ENCODE data around the gene BTBD9. TPM values are rescaled to one million over a fixed set of nuclear protein-coding genes. Genes with fewer than 3 reads are reported as not detected.

The BTBD9 gene
- total and polyA plus RNA-seq, 2 donors (not counting 1 experiment from before 2014, with no cell fraction given) = 4.1 to 48.9 TPM

- Histone ChIP-seq H3K27me3 (replicated peaks in 1 of 4; ENCODE audit: control extremely low read depth in 1 of 4, control insufficient read depth in 3 of 4, insufficient read depth in 4 of 4, low read length in 3 of 4) (no peaks in the 10 kb centered on the region), H4K20me1 (ENCODE audit: control insufficient read depth, insufficient read depth, low read length, poor library complexity, severe bottlenecking) (no peaks in the 10 kb centered on the region), H3K4me1 (ENCODE audit: control insufficient read depth in 2 of 2, insufficient read depth in 2 of 2, low read length in 2 of 2) (no peaks in the 10 kb centered on the region), H3K4me2 (replicated peaks; ENCODE audit: low read depth, low read length, poor library complexity, severe bottlenecking) (no peak overlapping the region), H3K27ac (ENCODE audit: low read length in 2 of 2) (no peak overlapping the region), H3K9me3 (ENCODE audit: control extremely low read depth in 1 of 3, control insufficient read depth in 2 of 3, insufficient read depth in 1 of 3, low read length in 2 of 3) (no peaks in the 10 kb centered on the region), H3K4me3 (ENCODE audit: control extremely low read depth in 1 of 5, extremely low read depth in 1 of 5, insufficient read depth in 1 of 5, low read depth in 2 of 5, low read length in 4 of 5) (no peak overlapping the region), H3K36me3 (replicated peaks in 1 of 2; ENCODE audit: control extremely low read depth in 1 of 2, control insufficient read depth in 1 of 2, extremely low read depth in 1 of 2, insufficient read depth in 2 of 2, low read length in 1 of 2) (peaks cover 0 to 2% of the 10 kb centered on the region in 2 experiments), H3K9ac (ENCODE audit: low read length) (no peak overlapping the region), H2AFZ (ENCODE audit: insufficient read depth, low read depth, low read length, poor library complexity, severe bottlenecking) (no peak overlapping the region), H3K79me2 (ENCODE audit: control insufficient read depth, insufficient read depth, low read length) (no peaks in the 10 kb centered on the region)
- TF ChIP-seq CTCF (IDR thresholded peaks at IDR 0.05) (no peak), EZH2 (IDR thresholded peaks at IDR 0.05; ENCODE audit: borderline replicate concordance, insufficient read depth, low read depth, low read length, poor library complexity, severe bottlenecking) (no peak)
- intact Hi-C loops (cut with micrococcal nuclease) = no loop called here
- H3K27ac Mint-ChIP-seq = no peak overlapping the region
- no peak overlapping the region for H3K4me3 Mint-ChIP-seq
- WGBS (ENCODE audit: insufficient coverage) = over 99% methylated on average over 7 of the region's 14 CpGs
- H3K4me1 Mint-ChIP-seq = no peaks in the 10 kb centered on the region
- no peaks in the 10 kb centered on the region for H3K9me3 Mint-ChIP-seq (ENCODE audit: insufficient read depth)
- no peaks in the 10 kb centered on the region for H3K27me3 Mint-ChIP-seq
- ATAC-seq (ENCODE audit: low read depth) (no peak), DNase-seq (no peak)
- ChIA-PET CTCF (interaction anchor here (1.0 kb wide), 1 partner anchor 323 kb away, joined by 3 read pairs; no protein-coding TSS in a partner anchor), POLR2A (interaction anchor here (0.7 kb wide), 1 partner anchor 56 kb away, joined by 4 read pairs; no protein-coding TSS in a partner anchor)
Measured at GRCh38 chr6:38170666-38171355, 468.9 kb downstream of the BTBD9 start.

- 96% methylated on average over 19 of the region's 19 CpGs for WGBS (ENCODE audit: insufficient coverage)
- no peak overlapping the region for H3K9ac ChIP-seq (ENCODE audit: low read length)
Measured at GRCh38 chr6:38169977-38170526, 469.7 kb downstream of the BTBD9 start.

More at GRCh38 chr6:38169977-38170526, 469.7 kb downstream of the BTBD9 start:
- Mint-ChIP-seq H3K4me3 (no peak overlapping the region), H3K27me3 (no peaks in the 10 kb centered on the region), H3K27ac (no peak overlapping the region), H3K9me3 (ENCODE audit: insufficient read depth) (no peaks in the 10 kb centered on the region), H3K4me1 (no peaks in the 10 kb centered on the region)
- intact Hi-C loops (cut with micrococcal nuclease) = no loop called here
- no peaks in the 10 kb centered on the region for H3K79me2 ChIP-seq (ENCODE audit: control insufficient read depth, insufficient read depth, low read length)
- H3K27me3 ChIP-seq (replicated peaks in 1 of 4; ENCODE audit: control extremely low read depth in 1 of 4, control insufficient read depth in 3 of 4, insufficient read depth in 4 of 4, low read length in 3 of 4) = no peaks in the 10 kb centered on the region
- no peak overlapping the region for H3K27ac ChIP-seq (ENCODE audit: low read length in 2 of 2)
- peaks cover 0 to 2% of the 10 kb centered on the region in 2 experiments for H3K36me3 ChIP-seq (replicated peaks in 1 of 2; ENCODE audit: control extremely low read depth in 1 of 2, control insufficient read depth in 1 of 2, extremely low read depth in 1 of 2, insufficient read depth in 2 of 2, low read length in 1 of 2)
- H2AFZ ChIP-seq (ENCODE audit: insufficient read depth, low read depth, low read length, poor library complexity, severe bottlenecking) = no peak overlapping the region
- no peak for ATAC-seq (ENCODE audit: low read depth)
- DNase-seq = no peak
- H3K4me3 ChIP-seq (ENCODE audit: control extremely low read depth in 1 of 5, extremely low read depth in 1 of 5, insufficient read depth in 1 of 5, low read depth in 2 of 5, low read length in 4 of 5) = no peak overlapping the region
- H3K4me1 ChIP-seq (ENCODE audit: control insufficient read depth in 2 of 2, insufficient read depth in 2 of 2, low read length in 2 of 2) = no peaks in the 10 kb centered on the region
- H3K4me2 ChIP-seq (replicated peaks; ENCODE audit: low read depth, low read length, poor library complexity, severe bottlenecking) = no peak overlapping the region
- no peak for TF ChIP-seq EZH2 (IDR thresholded peaks at IDR 0.05; ENCODE audit: borderline replicate concordance, insufficient read depth, low read depth, low read length, poor library complexity, severe bottlenecking)
- TF ChIP-seq CTCF (IDR thresholded peaks at IDR 0.05) = no peak
- ChIA-PET CTCF (no interaction called here), POLR2A (no interaction called here)
- no peaks in the 10 kb centered on the region for H3K9me3 ChIP-seq (ENCODE audit: control extremely low read depth in 1 of 3, control insufficient read depth in 2 of 3, insufficient read depth in 1 of 3, low read length in 2 of 3)
- H4K20me1 ChIP-seq (ENCODE audit: control insufficient read depth, insufficient read depth, low read length, poor library complexity, severe bottlenecking) = no peaks in the 10 kb centered on the region

All from B cell (primary cell).